IMR-90 (cell line): ENCODE data around the gene FOXL3. TPM values are rescaled to one million over a fixed set of nuclear protein-coding genes. Genes with fewer than 3 reads are reported as not detected.

ENCODE experiments used
- ATAC-seq: fragments of 200-7000 bp; cut with Tn5 transposase; 2 replicates; pipeline ENCODE4 v1.9.1; 2020; ENCODE audit warnings: low read depth, mild to moderate bottlenecking, moderate library complexity
- BruUV-seq: library from RNA; stranded (reverse); fragments of 400-500 nt; replicated peaks from 2 replicates; lab custom pipeline; 2021; lab: Mats Ljungman, UMichigan
- CTCF ChIA-PET: fragments of 300-600 bp; formaldehyde crosslinking; extraction: SDS; loops from one replicate; lab custom pipeline; 2021; ENCODE audit warnings: antibody characterized with exemption; lab: Yijun Ruan, JAX
- POLR2A ChIA-PET: fragments of 300-600 bp; sonication (Branson Sonifier 250); formaldehyde crosslinking; loops from one replicate; lab custom pipeline; 2022; ENCODE audit warnings: antibody characterized with exemption; ENCODE audit not compliant: unreplicated experiment; lab: Charles Lee
- DNase-seq: peaks from one replicate; pipeline ENCODE4 v3.0.0; 2013
- H2AFZ ChIP-seq: replicated peaks from 2 replicates; pipeline ENCODE3; 2013; ENCODE audit warnings: low read length, mild to moderate bottlenecking; ENCODE audit not compliant: poor library complexity
- H2AK5ac ChIP-seq: 2 replicates; pipeline ENCODE4 v1.6.1; 2013; ENCODE audit warnings: low read depth, low read length, inconsistent platforms
- H2AK9ac ChIP-seq: replicated peaks from 2 replicates; pipeline ENCODE3; 2013; ENCODE audit warnings: mild to moderate bottlenecking, low read depth, low read length, moderate library complexity; ENCODE audit not compliant: poor library complexity
- H2BK120ac ChIP-seq: 2 replicates; pipeline ENCODE4 v1.6.1; 2013; ENCODE audit warnings: low read depth, low read length, inconsistent platforms
- H2BK15ac ChIP-seq: 3 replicates; pipeline ENCODE4 v1.6.1; 2013; ENCODE audit warnings: low read depth, low read length, inconsistent platforms
- H2BK20ac ChIP-seq: 2 replicates; pipeline ENCODE4 v1.6.1; 2013; ENCODE audit warnings: low read depth, mild to moderate bottlenecking, inconsistent platforms, low read length, moderate library complexity
- H2BK5ac ChIP-seq: 2 replicates; pipeline ENCODE4 v1.6.1; 2013; ENCODE audit warnings: mild to moderate bottlenecking, low read depth, low read length, inconsistent platforms; ENCODE audit not compliant: poor library complexity, severe bottlenecking
- H3K14ac ChIP-seq: replicated peaks from 2 replicates; pipeline ENCODE4 v1.6.1; 2013; ENCODE audit warnings: low read depth, low read length, inconsistent platforms
- H3K18ac ChIP-seq: 2 replicates; pipeline ENCODE4 v1.6.1; 2013; ENCODE audit warnings: low read depth, low read length, control low read depth
- H3K23ac ChIP-seq: 2 replicates; pipeline ENCODE4 v1.6.1; 2013; ENCODE audit warnings: low read depth, low read length, inconsistent platforms
- H3K27ac ChIP-seq: 2 replicates; pipeline ENCODE4 v1.5.1; 2013; ENCODE audit warnings: mild to moderate bottlenecking, control low read depth, low read length; ENCODE audit not compliant: insufficient read depth
- H3K27me3 ChIP-seq: 2 replicates; pipeline ENCODE4 v1.6.1; 2013; ENCODE audit warnings: low read length; ENCODE audit not compliant: control insufficient read depth, insufficient read depth
- H3K36me3 ChIP-seq: 2 replicates; pipeline ENCODE4 v1.6.1; 2013; ENCODE audit warnings: low read length, mixed read lengths; ENCODE audit not compliant: control insufficient read depth, insufficient read depth
- H3K4ac ChIP-seq: 2 replicates; pipeline ENCODE4 v1.6.1; 2013; ENCODE audit warnings: low read depth, low read length, inconsistent platforms
- H3K4me1 ChIP-seq: 2 replicates; pipeline ENCODE4 v1.6.1; 2013; ENCODE audit warnings: low read length, mixed read lengths; ENCODE audit not compliant: control insufficient read depth, insufficient read depth
- H3K4me2 ChIP-seq: 2 replicates; pipeline ENCODE4 v1.6.1; 2013; ENCODE audit warnings: low read depth, mild to moderate bottlenecking, control low read depth, low read length, moderate library complexity
- H3K4me3 ChIP-seq: 2 replicates; pipeline ENCODE4 v1.5.1; 2013; ENCODE audit warnings: low read depth, mild to moderate bottlenecking, control low read depth, low read length, moderate library complexity; ENCODE audit not compliant: insufficient read depth
- H3K56ac ChIP-seq: 2 replicates; pipeline ENCODE4 v1.6.1; 2013; ENCODE audit warnings: low read length, inconsistent platforms; ENCODE audit not compliant: insufficient read depth; ENCODE audit errors: extremely low read depth
- H3K79me1 ChIP-seq, 2 experiments: 2 replicates each; pipeline ENCODE4 v1.6.1; 2013; ENCODE audit warnings: low read length in 2 of 2, inconsistent platforms in 1 of 2, low read depth in 1 of 2
- H3K9ac ChIP-seq: 2 replicates; pipeline ENCODE4 v1.6.1; 2013; ENCODE audit warnings: low read depth, low read length, control low read depth
- H3K9me1 ChIP-seq: 2 replicates; pipeline ENCODE4 v1.6.1; 2013; ENCODE audit warnings: low read length, inconsistent platforms; ENCODE audit not compliant: insufficient read depth
- H3K9me3 ChIP-seq: 2 replicates; pipeline ENCODE4 v1.6.1; 2013; ENCODE audit warnings: low read length; ENCODE audit not compliant: control insufficient read depth, insufficient read depth
- H4K20me1 ChIP-seq: 2 replicates; pipeline ENCODE4 v1.6.1; 2013; ENCODE audit warnings: low read length, inconsistent platforms; ENCODE audit not compliant: insufficient read depth
- H4K5ac ChIP-seq: 2 replicates; pipeline ENCODE4 v1.6.1; 2013; ENCODE audit warnings: mild to moderate bottlenecking, low read depth, low read length, control low read depth
- H4K8ac ChIP-seq, 2 experiments: 2 replicates each; pipeline ENCODE4 v1.6.1; 2013; ENCODE audit warnings: low read depth in 2 of 2, low read length in 2 of 2, control low read depth in 1 of 2, inconsistent platforms in 1 of 2
- H4K91ac ChIP-seq: 2 replicates; pipeline ENCODE4 v1.6.1; 2013; ENCODE audit warnings: low read depth, low read length, inconsistent platforms; ENCODE audit not compliant: insufficient read depth
- SMC3 ChIP-seq: fragments of 150-350 bp; IDR thresholded peaks from 2 replicates; pipeline ENCODE4 v1.6.1; 2016; ENCODE audit warnings: low read depth, mild to moderate bottlenecking, antibody characterized with exemption, low read length, moderate library complexity
- WGBS, 2 experiments: methylation state at CpG; one replicate each; pipeline versions ENCODE4 v1.1.5 to v1.1.7; 2013; ENCODE audit warnings: missing lambda C conversion rate in 2 of 2; ENCODE audit not compliant: insufficient read length in 1 of 2; ENCODE audit errors: extremely low coverage in 2 of 2; 5-methylcytosine and 5-hydroxymethylcytosine counted together
- dilution Hi-C: fragments of 300-500 bp; cut with HindIII; formaldehyde crosslinking; loops from one replicate; pipeline ENCODE4 v1.14.3; 2018; ENCODE audit warnings: low sequenced_read_pairs; ENCODE audit not compliant: unreplicated experiment
- in situ Hi-C: fragments of 300-500 bp; cut with MboI; formaldehyde crosslinking; loops from 3 replicates; pipeline ENCODE4 v1.14.3; 2019; ENCODE audit warnings: low sequenced_read_pairs, inconsistent platforms, mixed read lengths
- intact Hi-C: fragments of 100-400 bp; cut with micrococcal nuclease; formaldehyde crosslinking; loops from 2 replicates; pipeline ENCODE4 v1.10.0; 2022
- polyA plus RNA-seq, 3 experiments: library from polyadenylated mRNA; depleted of rRNA; stranded (reverse); fragments of >200 nt; gene quantifications; 2 replicates each; pipeline ENCODE4 v1.2.3, GENCODE V29; 2012; ENCODE audit warnings: low replicate concordance in 1 of 3
- total RNA-seq: library from RNA; depleted of rRNA; stranded (reverse); fragments of >200 nt; gene quantifications from 2 replicates; pipeline ENCODE4 v1.2.3, GENCODE V29; 2012

The FOXL3 gene
- total and polyA plus RNA-seq, 2 of the 4 experiments (the other 2 are of a cell fraction), result not detected

DNA sequence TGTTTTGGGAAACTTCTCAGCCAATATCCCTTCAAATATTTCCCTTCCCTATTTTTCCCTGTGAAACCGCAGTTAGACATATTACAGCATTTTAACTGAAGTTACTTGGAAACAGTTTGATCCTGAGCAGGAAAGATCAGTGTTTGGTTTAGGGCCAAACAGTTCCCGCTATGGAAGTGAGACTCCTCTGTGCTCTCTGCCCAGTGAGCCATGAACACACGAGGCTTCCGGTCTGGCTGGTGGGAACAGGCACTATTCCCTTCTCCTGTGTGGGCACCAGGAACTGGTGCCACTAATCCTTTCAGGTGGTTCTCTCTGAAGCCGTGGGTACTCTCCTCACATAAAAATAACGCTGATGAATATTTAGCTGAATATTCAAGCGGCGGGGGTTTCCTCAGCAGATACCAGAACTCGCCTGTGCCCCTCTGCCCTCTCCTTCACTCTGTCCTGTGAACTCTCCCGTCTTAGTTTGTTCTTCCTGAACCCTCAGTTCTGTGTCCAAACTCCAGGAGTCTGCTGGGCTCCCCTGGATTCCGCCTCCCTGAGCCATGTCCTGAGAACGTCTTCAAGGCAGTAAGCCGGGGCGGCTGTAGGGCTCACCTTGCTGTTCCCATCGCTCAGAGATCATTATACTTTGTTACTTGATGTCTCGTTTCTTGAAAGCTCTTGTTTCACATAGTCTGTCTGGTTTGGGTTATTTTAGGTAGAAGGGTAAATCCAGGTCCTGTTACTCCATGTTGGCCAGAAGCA, 25.7 kb downstream of the FOXL3 start:
- DNase-seq, result no peak
- POLR2A ChIA-PET, result no interaction called here
- Histone ChIP-seq H2BK15ac (no peak overlapping the region), H3K56ac (no peak overlapping the region), H4K8ac (no peak overlapping the region), H3K4ac (no peak overlapping the region), H2BK5ac (no peak overlapping the region), H2AK9ac (no peak overlapping the region), H4K91ac (no peak overlapping the region), H2AFZ (no peak overlapping the region), H3K18ac (no peak overlapping the region), H3K4me2 (no peak overlapping the region), H4K5ac (no peak overlapping the region), H2BK120ac (no peak overlapping the region), H3K79me1 (no peaks in the 10 kb centered on the region), H3K23ac (no peak overlapping the region), H3K36me3 (no peaks in the 10 kb centered on the region), H3K27ac (no peak overlapping the region), H4K20me1 (no peaks in the 10 kb centered on the region), H3K9me1 (no peaks in the 10 kb centered on the region), H3K9me3 (peaks cover 8% of the 10 kb centered on the region), H2AK5ac (no peak overlapping the region), H3K27me3 (peaks cover 67% of the 10 kb centered on the region), H2BK20ac (no peak overlapping the region), H3K9ac (no peak overlapping the region), H3K4me1 (no peaks in the 10 kb centered on the region), H3K14ac (no peak overlapping the region), H3K4me3 (no peak overlapping the region)
- CTCF ChIA-PET, result no interaction called here
- BruUV-seq, result no TSS peak
- in situ Hi-C loops, result loop anchor here (5.0 kb wide), 1 partner anchor 462 kb away; no protein-coding TSS in a partner anchor
- ATAC-seq, result no peak
- dilution Hi-C loops, result no loop called here
- intact Hi-C loops, result no loop called here
- no peak for TF ChIP-seq SMC3
- WGBS, 2 experiments, result 40% methylated on average over 2 of the region's 16 CpGs; no CpG with 5 or more reads in 1 of the 2 experiments
